Measurements from ENCODE around the gene KCNH2. TPM values are rescaled to one million over a fixed set of nuclear protein-coding genes. Genes with fewer than 3 reads are reported as not detected.

KCNH2 gene
- total and polyA plus RNA-seq, 2 of the 8 experiments (the other 6 are each of a cell fraction or from before 2014, with no cell fraction given): 8.0 to 15.0 TPM

DNA sequence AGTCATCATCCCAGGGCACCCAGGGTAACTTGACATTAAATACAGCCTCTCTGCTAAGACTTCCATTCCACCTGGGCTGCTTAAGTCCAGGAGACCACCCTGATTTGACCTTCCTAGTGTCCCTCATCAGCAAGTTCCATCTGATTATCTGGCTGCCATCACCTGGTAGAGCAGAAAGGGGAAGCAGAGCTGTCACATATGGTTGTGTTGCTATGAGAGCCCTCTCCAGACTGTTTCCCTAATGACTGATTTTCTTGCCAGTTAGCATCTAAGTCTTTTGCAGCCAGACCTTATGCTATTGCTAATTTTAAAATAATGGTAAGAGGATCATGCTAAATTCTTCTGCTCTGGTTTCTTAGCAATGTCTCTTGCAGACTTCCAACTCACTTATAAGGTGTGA lies 38.7 kb downstream of the KCNH2 start (continued):
- no peak for TF ChIP-seq RAD21 (IDR thresholded peaks at IDR 0.05 in 1 of 2, conservative IDR thresholded peaks at IDR 0.05 in 1 of 2; ENCODE audit: low read depth in 2 of 2, low read length in 2 of 2)

Data from H1 (cell line).